H54 (cell line): ENCODE results near the gene CAD.

Experiments used
- DNase-seq: peaks from one replicate; pipeline ENCODE4 v3.0.0; 2011; ENCODE audit warnings: low spot score, mixed read lengths; ENCODE audit not compliant: insufficient read length
- FAIRE-seq: peaks from 3 replicates; lab custom pipeline; 2011; peaks lifted over from hg19 to GRCh38; lab: Jason Lieb, UNC
- POLR2A ChIP-seq: IDR thresholded peaks from 2 replicates; pipeline ENCODE4 v1.6.1; 2011; ENCODE audit warnings: low read depth, mild to moderate bottlenecking, low read length

Gene CAD

GRCh38 chr2:27223416-27223815, 6.2 kb downstream of the CAD start:
- no peak for TF ChIP-seq POLR2A
- DNase-seq (no peak), FAIRE-seq (no peak)

GRCh38 chr2:27225526-27225925, 8.4 kb downstream of the CAD start:
- no peak for FAIRE-seq
- DNase-seq = no peak
- TF ChIP-seq POLR2A = no peak

- TF ChIP-seq POLR2A = no peak
- FAIRE-seq (no peak), DNase-seq (no peak)
Measured at GRCh38 chr2:27227501-27227900, 10.3 kb downstream of the CAD start.

- TF ChIP-seq POLR2A = no peak
- FAIRE-seq (no peak), DNase-seq (no peak)
Measured at GRCh38 chr2:27231921-27232320, 14.8 kb downstream of the CAD start.

GRCh38 chr2:27233341-27233740, 16.2 kb downstream of the CAD start:
- DNase-seq = no peak
- no peak for TF ChIP-seq POLR2A
- no peak for FAIRE-seq

GRCh38 chr2:27236136-27236535, 19.0 kb downstream of the CAD start:
- no peak for FAIRE-seq

GRCh38 chr2:27236626-27237025, 19.5 kb downstream of the CAD start:
- FAIRE-seq = no peak
- no peak for TF ChIP-seq POLR2A
- DNase-seq = no peak

More at GRCh38 chr2:27236136-27236535, 19.0 kb downstream of the CAD start:
- no peak for DNase-seq
- no peak for TF ChIP-seq POLR2A

- FAIRE-seq = no peak
- TF ChIP-seq POLR2A = no peak
- no peak for DNase-seq
Measured at GRCh38 chr2:27237341-27237945, 20.3 kb downstream of the CAD start.

- DNase-seq = no peak
- FAIRE-seq = no peak
- TF ChIP-seq POLR2A = no peak
Measured at GRCh38 chr2:27238976-27239375, 21.8 kb downstream of the CAD start.

GRCh38 chr2:27240406-27240805, 23.2 kb downstream of the CAD start:
- no peak for TF ChIP-seq POLR2A
- DNase-seq (no peak), FAIRE-seq (no peak)

- FAIRE-seq = no peak
- DNase-seq = no peak
- no peak for TF ChIP-seq POLR2A
Measured at GRCh38 chr2:27241761-27242613, 24.8 kb downstream of the CAD start.

GRCh38 chr2:27242614-27242951, 25.4 kb downstream of the CAD start:
- no peak for DNase-seq
- TF ChIP-seq POLR2A = no peak
- no peak for FAIRE-seq

GRCh38 chr2:27243391-27244130, 26.4 kb downstream of the CAD start:
- no peak for TF ChIP-seq POLR2A
- FAIRE-seq (no peak), DNase-seq (no peak)

- no peak for FAIRE-seq
- no peak for DNase-seq
Measured at GRCh38 chr2:27245116-27245515, 27.9 kb downstream of the CAD start.

More at GRCh38 chr2:27245116-27245515, 27.9 kb downstream of the CAD start:
- no peak for TF ChIP-seq POLR2A
